Measurements from ENCODE around the gene INPP5K. TPM values are rescaled to one million over a fixed set of nuclear protein-coding genes. Genes with fewer than 3 reads are reported as not detected.
A peak's percentile ranks its signal among the peaks of the same experiment; 100 is the strongest.

The INPP5K gene
- polyA plus RNA-seq, 1 experiment, result 25.9 TPM

- ChIA-PET CTCF (no interaction called here), POLR2A (interaction anchor here (1.0 kb wide), 1 partner anchor 23 kb away, joined by 3 read pairs; the partner anchor contains the start of gene INPP5K)
- Histone ChIP-seq H3K4me3 (ENCODE audit: low read depth, low read length) (no peak overlapping the region), H3K27me3 (ENCODE audit: control insufficient read depth, insufficient read depth, low read length) (no peaks in the 10 kb centered on the region), H3K27ac (ENCODE audit: low read depth, low read length) (no peak overlapping the region), H3K9me3 (ENCODE audit: control insufficient read depth, insufficient read depth, low read length) (peaks cover 3% of the 10 kb centered on the region; the same call in 1 of the 2 replicates)
- TF ChIP-seq CTCF (IDR thresholded peaks at IDR 0.05; ENCODE audit: low read depth, low read length), result no peak
- no peak for DNase-seq (ENCODE audit: low read depth, low spot score)
Measured at GRCh38 chr17:1493291-1493980, 23.0 kb downstream of the INPP5K start.

GRCh38 chr17:1492249-1493206 is 23.9 kb downstream of the INPP5K start, which contains the start of gene MYO1C:
Gene MYO1C, minus strand, starts transcription at chr17:1492686. Its CDS starts 199 bp downstream, at chr17:1492487.
- H3K9me3 ChIP-seq (ENCODE audit: control insufficient read depth, insufficient read depth, low read length), result peaks cover 3% of the 10 kb centered on the region; the same call in 1 of the 2 replicates
- POLR2A ChIA-PET, result interaction anchor here (0.5 to 1.0 kb wide), 3 partner anchors 11 to 34 kb away, joined by 3 to 4 read pairs (median 4); partner anchors contain the start of gene INPP5K
- CTCF ChIA-PET, result interaction anchor here (1.4 kb wide), 1 partner anchor 23 kb away, joined by 3 read pairs; no protein-coding TSS in a partner anchor
- no peak for TF ChIP-seq CTCF (IDR thresholded peaks at IDR 0.05; ENCODE audit: low read depth, low read length)
- no peak for DNase-seq (ENCODE audit: low read depth, low spot score)
- H3K27me3 ChIP-seq (ENCODE audit: control insufficient read depth, insufficient read depth, low read length), result no peaks in the 10 kb centered on the region
- no peak within 1 kb of the TSS for H3K27ac ChIP-seq (ENCODE audit: low read depth, low read length)
- peak within 1 kb of the TSS; percentile 58 for H3K4me3 ChIP-seq (ENCODE audit: low read depth, low read length)

DNA sequence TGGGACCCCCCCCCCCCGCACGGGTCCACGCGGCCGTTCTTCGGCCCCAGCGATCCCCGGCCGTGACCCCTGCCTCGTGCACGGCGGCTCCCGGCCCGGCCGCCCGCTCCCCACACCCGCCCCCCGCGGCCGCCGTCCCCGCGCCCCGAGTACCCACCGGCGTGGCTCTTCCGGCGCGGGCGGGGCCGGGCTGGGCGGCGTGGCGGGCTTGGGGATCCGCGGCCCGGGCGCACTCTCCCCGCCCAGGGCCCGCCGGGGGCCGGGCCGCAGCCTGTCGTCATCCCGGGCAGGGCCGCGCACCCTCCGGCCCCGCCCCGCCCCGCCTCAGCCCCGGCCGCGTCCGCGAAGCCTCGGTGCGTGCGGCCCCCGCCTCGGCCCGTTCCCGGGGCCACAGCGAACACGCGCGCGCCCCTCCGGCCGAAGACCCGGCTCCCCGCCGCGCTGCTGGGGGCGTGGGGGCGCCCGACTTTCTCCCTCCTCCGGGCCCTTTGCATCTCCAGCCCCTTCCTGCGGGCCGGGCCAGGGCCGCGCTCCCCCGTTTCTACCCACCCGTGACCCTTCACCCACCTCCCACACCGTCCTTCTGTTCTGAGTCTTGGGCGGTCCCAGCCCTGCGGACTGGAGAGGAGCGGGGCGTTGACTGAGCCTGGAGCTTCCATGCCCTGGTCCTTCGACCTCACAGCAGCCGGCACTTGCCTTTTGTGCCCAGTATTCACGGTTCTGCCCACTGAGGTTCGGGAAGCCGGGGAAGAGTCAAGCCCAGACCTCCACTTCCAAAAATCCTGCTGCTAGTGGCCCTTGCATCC is 24.8 kb downstream of the INPP5K start:
- DNase-seq (ENCODE audit: low read depth, low spot score), result no peak
- Histone ChIP-seq H3K4me3 (ENCODE audit: low read depth, low read length) (peak overlapping the region; percentile 84), H3K27ac (ENCODE audit: low read depth, low read length) (no peak overlapping the region), H3K27me3 (ENCODE audit: control insufficient read depth, insufficient read depth, low read length) (no peaks in the 10 kb centered on the region), H3K9me3 (ENCODE audit: control insufficient read depth, insufficient read depth, low read length) (peaks cover 9% of the 10 kb centered on the region; the same call in 1 of the 2 replicates)
- TF ChIP-seq CTCF (IDR thresholded peaks at IDR 0.05; ENCODE audit: low read depth, low read length), result no peak
- POLR2A ChIA-PET, result no interaction called here
- CTCF ChIA-PET, result interaction anchor here (1.4 to 2.1 kb wide), 2 partner anchors 24 to 126 kb away, joined by 3 to 6 read pairs; no protein-coding TSS in a partner anchor

- CTCF ChIA-PET, result interaction anchor here (2.1 kb wide), 1 partner anchor 125 kb away, joined by 6 read pairs; no protein-coding TSS in a partner anchor
- no peak for TF ChIP-seq CTCF (IDR thresholded peaks at IDR 0.05; ENCODE audit: low read depth, low read length)
- Histone ChIP-seq H3K27me3 (ENCODE audit: control insufficient read depth, insufficient read depth, low read length) (no peaks in the 10 kb centered on the region), H3K4me3 (ENCODE audit: low read depth, low read length) (peak overlapping the region; percentile 84), H3K9me3 (ENCODE audit: control insufficient read depth, insufficient read depth, low read length) (peaks cover 15% of the 10 kb centered on the region; the same call in 1 of the 2 replicates), H3K27ac (ENCODE audit: low read depth, low read length) (no peak overlapping the region)
- DNase-seq (ENCODE audit: low read depth, low spot score), result no peak
- POLR2A ChIA-PET, result interaction anchor here (0.7 to 0.8 kb wide), 2 partner anchors 24 to 26 kb away, joined by 3 read pairs; partner anchors contain the start of gene INPP5K
Measured at GRCh38 chr17:1490643-1491442, 25.6 kb downstream of the INPP5K start.

Measured in AG04450 (cell line).